HG03558 (cell line): ENCODE measurements around the gene DSCAM.
"Not testable (repeated sequence)": the region's sequence is repeated elsewhere in the genome, so short reads cannot be mapped to it uniquely, and the experiment has no call there.

ENCODE experiments used
- ATAC-seq: cut with Tn5 transposase; IDR thresholded peaks from one replicate; pipeline ENCODE4 v1.9.1; 2021; ENCODE audit warnings: moderate number of reproducible peaks; ENCODE audit not compliant: unreplicated experiment; ENCODE audit errors: extremely low read depth

The DSCAM gene

DNA sequence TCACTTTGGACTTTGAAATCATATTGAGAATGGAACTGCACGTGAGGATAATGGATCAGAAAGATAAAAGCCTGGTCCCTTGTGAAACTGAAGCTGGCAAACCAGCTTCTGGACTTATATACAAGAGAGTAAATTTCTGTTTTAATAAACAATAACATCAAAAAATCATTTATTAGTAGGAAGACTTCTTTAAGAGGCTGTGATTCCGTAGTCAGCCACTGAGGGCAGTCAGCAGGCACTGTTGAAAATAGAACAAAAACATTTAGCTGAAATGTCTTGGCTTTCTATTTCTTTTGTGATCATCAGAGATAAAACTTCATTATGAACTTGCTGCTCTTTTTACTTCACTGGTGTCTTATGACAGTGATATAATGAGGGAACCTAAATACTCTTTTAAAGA lies 490.3 kb downstream of the DSCAM start:
- no peak for ATAC-seq

DNA sequence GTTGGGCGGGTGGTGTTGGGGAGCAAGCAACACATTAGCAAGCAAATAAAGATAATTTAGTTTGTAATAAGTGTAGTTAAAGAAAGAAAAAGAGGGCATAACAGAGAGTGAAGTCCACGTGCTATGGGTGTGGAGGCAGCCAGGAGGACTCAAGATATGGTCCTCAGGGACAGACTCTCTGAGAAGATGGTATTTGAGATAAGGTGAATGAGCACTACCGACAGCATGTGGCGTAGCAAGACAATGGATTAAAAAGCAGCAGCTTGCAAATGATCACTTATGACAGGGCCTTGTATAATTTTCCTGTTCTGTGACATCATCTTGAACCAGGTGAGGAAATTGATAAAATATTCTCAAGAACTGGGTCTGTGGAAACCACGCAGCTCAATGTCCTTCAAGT lies 491.9 kb downstream of the DSCAM start:
- no peak for ATAC-seq

DNA sequence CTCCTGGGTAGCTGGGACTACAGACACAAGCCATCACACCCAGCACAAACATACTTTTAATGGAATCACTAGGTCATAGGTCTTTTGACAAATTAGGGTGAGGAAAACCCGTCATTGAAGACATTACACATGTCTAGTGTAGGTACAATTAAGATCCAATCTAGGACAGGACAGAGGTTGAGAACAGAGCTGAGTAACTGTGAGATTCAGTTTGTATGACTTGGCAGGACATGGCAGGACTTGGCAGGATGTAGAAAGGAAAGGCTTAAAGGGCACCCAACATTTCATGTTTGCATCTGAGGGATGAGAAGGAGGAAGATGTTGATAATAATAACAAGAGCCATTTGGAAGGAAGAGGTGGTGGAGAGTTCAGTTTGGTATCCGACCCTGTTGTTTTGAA lies 496.0 kb downstream of the DSCAM start:
- no peak for ATAC-seq

DNA sequence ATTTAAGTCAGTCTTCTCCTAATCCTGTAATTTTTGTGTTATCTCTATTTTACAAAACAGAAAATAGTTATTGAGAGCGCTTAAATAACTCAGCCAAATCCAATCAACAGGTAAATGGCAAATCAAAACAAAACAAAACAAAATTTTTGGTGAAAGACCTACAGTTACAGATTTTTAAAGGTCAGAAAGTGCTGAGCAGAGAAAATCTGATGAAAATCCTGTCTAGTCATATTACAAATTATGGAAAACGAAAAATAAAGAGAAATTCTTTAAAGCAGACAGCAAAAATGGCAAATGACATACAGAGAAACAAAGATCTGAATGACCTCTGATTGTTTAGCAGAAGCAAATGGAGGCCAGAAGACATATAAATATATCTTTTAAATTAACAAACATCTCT lies 497.4 kb downstream of the DSCAM start:
- no peak for ATAC-seq

DNA sequence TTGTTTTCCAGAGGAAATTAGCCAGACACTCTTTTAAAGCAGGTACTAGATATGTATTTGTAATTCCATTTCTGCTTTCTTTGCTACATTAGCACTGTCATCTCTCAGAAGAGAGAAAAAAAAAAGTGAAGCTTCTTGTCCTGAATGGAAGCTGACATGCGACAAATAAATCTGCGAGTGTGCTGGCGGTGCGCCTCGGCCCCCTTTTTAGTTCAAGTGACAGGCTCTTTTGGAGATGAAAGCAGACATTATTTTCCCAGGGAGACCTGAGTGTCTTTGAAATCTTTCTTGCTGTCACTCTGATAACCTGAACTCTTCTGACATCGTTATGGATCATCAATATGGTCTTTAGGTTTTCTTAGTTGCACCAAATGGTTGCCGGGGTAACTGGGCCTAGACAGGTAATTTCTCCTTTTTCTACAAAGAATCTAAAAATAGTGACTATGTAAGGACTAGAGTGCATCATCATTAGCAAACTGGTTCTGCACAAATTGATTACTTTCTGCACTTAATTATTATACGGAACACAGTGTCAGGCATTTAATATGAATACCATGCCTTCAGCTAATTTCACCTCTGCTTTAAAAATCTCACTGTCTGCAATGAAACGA lies 501.1 kb downstream of the DSCAM start:
- ATAC-seq: no peak

DNA sequence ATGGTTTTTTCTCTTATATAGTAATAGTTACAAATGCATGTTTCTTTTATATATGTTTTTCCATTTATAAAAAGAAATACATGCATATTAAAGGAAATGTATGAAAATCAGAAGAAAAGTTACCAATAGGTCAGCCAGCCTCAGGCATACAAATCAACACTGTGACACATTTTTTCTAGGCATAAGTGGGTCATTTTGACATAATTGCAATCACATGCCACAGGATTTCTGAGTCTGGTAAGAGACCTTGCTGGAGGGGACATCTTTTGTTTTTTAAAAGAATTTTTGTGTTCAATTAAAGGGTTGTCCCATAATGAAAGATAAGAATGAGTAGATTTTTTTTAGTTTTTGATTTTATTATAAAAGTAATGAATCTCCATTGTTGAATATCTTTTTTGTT lies 506.6 kb downstream of the DSCAM start:
- no peak for ATAC-seq

DNA sequence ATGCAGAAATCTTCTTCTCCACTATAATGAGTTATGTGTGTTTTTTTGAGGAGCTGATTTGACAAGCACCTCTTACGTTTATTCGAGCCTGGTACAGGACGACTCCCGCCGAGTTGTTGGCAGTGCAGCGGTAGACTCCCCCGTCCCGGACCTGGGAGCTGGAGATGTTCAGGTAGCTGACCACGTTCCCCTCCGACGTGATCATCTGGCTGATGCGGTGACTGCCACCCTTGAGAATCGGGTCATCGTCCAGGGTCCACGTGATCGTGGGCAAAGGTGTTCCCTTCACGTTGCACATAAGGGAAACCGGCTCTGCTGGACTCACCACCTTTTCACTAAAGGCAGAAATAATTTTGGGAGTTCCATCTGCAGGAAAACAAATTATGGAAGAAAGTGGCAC lies 507.9 kb downstream of the DSCAM start:
- ATAC-seq: no peak

DNA sequence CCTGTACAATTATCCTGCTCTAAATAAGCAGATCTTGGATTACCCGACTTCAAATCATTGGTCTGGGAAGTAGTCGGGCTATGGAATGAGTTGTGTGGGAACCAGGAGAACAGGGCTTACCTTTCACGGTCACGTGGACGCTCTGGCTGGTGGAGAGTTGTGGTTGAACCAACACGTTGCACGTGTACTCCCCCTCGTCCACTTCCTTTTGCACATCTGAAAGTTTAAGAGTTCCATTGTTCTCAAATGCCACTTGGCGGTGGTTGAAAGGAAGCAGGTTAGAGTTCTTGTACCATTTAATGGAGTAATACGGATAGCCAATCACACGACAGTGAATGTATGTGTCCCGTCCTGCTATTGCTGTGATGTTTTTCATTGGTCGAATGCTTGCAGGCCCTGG lies 509.0 kb downstream of the DSCAM start:
- no peak for ATAC-seq

DNA sequence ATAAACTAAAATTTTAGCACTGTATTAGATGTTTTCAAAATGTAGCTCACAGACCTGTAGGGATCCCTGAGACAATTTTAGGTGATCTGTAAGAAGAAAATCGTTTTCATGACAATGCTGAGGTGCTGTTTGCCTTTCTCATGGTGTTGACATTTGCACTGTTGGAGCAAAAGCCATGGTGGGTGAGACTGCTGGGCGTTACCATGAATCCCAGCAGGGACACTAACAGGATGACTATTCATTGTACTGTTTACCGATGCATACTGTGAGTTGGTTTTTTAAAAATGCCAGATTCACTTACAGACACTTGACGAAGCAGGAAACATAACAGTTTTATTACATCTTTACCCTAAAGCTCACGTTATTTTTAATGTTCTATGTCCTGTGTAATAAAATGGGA lies 511.3 kb downstream of the DSCAM start:
- no peak for ATAC-seq

DNA sequence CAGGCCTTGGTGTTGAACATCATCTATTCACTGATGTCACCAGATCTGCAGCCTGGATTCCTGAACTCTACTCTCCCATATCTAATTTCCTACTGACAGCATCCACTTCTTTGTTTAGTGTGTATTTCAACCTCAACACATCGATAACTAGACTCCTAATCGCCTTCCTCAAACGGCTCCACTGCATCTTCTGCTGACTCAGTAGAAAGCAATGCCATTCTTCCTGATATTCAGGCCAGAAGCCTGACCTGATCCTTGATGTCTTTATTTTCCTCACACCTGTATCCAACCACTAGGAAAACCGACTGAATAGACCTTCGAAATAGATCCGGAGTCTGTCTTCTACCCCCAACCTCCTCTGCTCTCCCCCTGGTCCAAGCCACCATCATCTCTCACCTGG lies 512.8 kb downstream of the DSCAM start:
- no peak for ATAC-seq

DNA sequence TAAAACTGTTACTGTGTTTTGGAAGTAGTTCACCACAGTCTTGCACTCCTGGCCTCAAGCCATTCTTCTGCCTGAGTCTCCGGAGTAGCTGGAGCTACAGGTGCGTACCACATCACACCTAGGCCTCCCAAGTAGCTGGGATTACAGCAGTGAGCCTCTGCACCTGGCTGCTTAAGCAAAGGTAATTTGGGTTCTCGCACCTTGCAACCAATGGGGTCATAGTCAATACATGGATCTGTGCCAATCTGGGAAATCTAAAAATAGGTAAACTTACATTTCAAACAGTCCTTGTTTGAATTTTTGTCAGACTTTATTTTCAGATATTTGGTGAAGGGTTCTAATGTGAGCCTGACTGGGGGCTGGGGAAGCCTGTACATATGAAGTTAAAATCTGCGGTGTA lies 513.2 kb downstream of the DSCAM start:
- ATAC-seq: no peak

DNA sequence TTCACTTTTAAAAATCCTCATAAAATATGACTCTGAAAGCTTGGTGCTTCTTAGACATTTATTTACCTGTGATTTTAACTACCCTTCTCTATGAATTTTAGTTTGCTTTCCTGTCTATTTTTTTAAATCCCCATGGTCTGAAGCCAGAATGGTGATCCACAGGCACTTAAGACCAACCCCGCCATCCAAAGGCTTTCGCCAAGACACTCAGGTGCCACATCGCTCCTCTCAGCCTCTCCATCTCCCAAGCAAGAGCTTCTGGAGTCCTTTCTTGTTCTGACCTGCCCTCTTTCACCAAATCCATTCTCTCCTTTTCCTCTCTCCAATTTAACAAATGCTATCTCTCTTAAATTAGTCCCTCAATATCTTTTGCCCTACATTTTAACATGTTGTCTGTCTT lies 515.2 kb downstream of the DSCAM start:
- no peak for ATAC-seq

DNA sequence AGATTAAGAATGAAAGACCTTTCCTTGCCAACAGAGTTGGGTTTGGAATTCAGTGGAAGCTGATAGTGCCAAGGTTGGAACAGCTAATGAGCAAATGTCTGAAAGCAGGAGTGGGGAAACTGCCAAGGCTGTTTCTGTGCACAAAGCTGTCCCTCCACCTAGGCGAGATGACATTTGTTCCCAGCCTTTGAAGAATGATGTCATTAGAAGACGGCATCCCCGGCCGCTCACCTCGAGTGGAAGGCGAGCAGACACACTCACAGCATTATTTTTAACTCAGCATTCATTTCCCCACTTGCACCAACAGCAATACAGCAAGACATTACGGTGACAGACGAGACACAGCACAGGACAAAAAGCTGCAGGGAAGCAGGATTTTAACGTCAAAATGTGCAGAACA lies 515.8 kb downstream of the DSCAM start:
- no peak for ATAC-seq

DNA sequence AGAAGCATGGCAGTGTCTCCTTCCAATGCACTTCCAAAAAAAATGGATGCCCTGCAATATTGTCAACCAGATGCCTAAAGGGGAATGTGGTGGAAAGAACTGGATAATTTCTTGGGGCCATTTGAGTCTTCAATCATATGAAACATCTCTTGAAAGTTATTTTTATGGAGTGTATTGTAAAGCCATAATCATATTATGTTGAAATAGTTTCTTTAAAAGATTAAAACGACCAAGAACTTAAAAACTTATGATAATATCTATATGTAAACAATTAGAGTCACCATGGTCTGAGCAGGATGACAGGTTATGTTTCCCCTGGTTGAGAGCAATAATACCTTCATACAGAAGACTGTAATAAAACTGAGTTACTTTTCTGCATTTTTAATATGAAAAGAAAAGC lies 522.6 kb downstream of the DSCAM start:
- ATAC-seq: no peak

DNA sequence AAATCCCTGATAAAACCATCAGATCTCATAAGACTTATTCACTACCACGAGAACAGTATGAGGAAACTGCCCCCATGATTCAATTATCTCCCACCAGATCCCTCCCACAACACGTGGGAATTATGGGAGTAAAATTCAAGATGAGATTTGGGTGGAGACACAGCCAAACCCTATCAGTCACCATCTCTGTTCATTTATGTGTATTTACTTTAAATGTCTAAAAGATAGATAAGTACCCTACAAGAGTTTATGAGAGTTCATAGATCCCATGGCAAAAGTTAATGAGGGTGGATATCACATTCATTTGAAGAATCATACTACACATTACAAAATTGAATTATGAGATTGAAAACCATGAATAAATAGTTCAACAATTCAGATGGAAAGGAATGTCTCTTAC lies 526.2 kb downstream of the DSCAM start:
- ATAC-seq: not testable (repeated sequence)

DNA sequence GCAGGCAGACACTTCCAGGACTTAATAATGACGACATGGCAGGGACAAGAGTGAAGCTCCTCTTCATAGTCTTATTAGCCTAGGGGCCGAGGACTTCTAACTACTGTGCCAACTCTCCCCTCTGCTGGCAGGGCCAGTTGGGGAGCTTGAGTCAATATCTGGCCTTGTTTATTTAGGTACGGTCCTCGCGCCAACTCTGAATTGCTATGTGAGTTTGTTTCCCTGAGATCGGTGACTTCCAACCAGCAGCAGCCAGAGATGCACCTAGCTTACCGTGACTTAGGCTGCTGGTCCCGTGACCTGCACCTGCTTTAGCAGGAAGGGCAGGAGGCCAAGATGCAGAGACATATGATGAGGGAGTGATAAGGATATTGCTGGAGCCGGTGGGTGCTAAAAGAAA lies 528.6 kb downstream of the DSCAM start:
- ATAC-seq: no peak

DNA sequence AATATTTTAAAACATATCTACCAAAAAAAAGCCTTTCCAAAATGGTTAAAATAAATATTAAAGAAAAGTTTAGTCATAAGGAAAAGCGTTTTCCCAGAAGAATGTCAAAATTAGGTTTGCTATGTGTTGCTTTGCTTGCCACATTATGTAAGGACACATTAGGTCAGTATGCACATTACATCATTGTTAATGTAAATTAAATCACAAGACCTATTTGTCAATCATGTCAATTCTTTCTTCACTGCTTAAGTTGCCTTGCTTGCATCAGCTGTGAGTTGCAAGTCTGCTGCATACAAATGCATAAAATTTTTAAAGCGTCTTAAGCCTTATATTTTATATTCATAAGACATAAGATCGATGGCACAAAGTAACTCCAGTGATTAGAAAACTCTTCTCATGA lies 530.9 kb downstream of the DSCAM start:
- no peak for ATAC-seq

DNA sequence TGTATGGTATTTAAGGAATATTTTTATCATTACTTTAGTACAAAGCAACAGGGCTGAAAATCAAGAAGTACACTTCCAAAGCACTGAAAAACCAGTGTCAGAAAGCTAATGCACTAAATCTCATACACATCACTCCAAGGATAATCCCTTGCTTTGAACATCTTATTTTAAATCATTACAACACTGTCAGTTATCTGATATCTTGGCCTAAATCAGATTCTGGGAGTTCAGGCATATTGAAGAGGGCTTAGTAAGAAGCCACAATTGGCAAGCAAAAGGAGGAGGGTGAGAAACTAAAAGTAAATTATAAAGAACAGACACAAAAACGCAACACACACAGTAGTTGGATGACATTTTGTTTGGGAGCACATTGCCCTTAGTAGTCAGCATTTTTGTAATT lies 531.3 kb downstream of the DSCAM start:
- no peak for ATAC-seq

DNA sequence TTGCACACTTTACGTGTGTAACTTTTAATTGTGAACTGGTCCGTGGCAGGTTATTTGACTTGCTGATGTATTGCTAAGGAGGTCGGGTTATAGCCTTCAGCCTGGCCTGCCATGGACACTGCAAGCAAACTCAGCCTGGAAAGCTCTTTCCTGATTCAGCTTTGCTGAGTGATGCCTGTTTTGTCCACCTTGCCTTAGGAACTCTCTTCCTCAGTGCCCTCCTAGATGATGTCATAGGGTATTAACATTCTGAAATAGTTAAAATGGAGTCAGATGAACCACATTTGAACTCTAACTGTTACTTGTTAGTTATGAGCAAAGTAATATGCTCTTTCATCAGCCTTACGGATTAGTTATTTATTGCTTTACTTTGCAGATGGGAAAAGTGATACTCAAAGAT lies 533.7 kb downstream of the DSCAM start:
- no peak for ATAC-seq

DNA sequence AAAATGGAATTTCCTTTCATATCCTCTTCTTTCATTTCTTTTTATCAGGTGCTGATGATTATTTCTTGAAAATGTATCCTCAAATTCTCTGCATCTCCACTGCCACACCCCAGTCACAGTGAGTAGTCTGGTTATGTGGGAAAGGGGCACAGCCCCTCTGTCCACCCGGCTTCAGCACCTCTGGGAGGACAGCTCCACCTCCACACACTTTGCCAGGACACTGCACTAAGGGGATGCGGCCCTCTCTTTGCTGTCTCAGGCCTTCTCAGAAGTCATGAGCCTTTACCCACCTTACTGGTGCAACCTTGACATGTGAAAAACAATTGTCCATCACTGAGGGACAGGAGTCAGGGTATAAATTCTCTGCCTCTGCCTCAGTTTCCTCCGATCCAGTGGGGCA lies 546.7 kb downstream of the DSCAM start:
- ATAC-seq: no peak

DNA sequence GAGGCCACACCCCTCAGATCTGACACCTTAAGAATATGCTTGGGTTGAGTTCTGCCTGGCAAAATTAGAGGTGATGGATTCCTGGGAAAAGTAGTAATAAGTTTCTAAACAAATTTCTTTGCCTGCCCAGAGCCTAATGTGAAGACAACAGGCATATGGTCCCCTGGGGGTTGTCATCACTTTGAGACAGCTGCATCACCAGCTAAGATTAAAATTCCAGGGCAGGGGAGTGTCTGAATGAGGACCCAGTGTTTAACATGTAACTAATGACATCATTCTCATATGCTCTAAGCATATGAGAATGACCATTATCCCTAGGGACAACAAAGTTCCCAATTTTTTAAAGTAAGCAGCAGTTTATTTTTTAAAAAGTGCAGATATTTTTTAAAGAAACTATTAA lies 547.5 kb downstream of the DSCAM start:
- no peak for ATAC-seq

DNA sequence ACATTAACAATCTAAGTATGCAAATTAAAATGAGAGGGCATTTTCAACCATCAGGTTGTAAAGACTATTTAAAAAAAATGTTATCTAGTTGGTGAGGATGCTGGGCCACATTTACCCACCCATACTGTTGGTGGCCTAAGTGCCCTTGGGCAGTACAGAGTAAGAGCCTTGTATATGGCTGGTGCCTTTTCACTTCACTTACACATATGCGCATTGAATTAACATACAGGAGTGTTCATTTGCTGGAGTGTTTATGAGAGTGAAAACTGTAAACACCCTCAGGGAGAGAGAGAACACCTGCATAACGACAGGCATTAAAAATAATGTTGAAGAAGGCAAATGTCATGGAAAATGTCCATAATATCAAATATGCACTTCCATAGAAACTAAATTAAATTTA lies 552.6 kb downstream of the DSCAM start:
- no peak for ATAC-seq

DNA sequence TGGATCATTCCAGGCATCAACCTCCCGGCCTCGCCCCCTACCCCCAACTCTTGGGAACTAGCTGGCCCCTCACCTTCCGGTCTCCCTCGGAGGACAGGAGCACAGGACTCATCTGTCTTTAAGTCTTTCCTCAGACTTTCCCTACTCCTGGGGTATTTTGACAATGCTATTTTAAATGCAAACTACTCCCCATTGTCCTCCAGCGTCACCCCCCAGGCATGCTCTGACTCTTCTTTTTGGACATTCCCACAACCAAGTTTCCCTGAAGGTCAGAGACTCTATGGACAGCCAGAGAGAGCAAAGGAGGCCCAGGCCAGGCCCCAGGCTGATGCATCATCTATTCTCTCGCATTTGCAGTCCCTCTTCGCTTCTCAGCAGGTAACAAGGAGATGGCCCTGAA lies 555.4 kb downstream of the DSCAM start:
- no peak for ATAC-seq
